VCaP (cell line): ENCODE data around the gene ADK.
"Not testable (repeated sequence)": the region's sequence is repeated elsewhere in the genome, so short reads cannot be mapped to it uniquely, and the experiment has no call there.

Experiments
- H3K27ac ChIP-seq: fragments of 450-650 bp; 2 replicates; pipeline ENCODE4 v1.5.1; 2017
- CTCF ChIP-seq: fragments of 450-650 bp; conservative IDR thresholded peaks from 2 replicates; pipeline ENCODE4 v1.5.1; 2017; ENCODE audit warnings: mild to moderate bottlenecking, moderate library complexity

The ADK gene

GRCh38 chr10:74289951-74290350 lies 138.9 kb downstream of the ADK start:
- no peak for TF ChIP-seq CTCF
- H3K27ac ChIP-seq: no peak overlapping the region

- no peak overlapping the region for H3K27ac ChIP-seq
- TF ChIP-seq CTCF: no peak
These were observed 139.7 kb downstream of the ADK start for GRCh38 chr10:74290708-74291107.

DNA sequence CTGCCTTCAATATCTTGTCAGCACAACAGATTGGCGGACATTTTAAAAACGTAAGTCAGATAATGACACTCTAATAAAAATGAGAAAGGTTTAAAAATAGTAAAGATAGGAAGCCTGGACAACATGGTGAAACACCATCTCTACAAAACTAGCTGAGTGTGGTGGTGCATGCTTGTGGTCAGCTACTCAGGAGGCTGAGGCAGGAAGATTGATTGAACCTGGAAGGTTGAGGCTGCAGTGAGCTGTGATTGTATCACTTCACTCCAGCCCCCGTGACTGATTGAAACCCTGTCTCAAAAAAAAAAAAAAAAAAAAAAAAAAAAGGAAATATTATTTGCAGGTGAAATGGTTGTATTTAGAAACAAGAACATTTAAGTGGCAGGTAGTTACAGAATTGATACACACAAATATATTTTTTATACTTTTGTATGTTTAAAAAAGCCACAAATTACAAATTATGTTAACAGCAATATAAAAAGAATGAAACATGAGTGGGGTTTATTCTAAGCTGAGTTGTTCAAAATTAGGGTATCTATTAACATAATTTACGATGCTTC lies 141.9 kb downstream of the ADK start:
- TF ChIP-seq CTCF: no peak
- no peak overlapping the region for H3K27ac ChIP-seq

DNA sequence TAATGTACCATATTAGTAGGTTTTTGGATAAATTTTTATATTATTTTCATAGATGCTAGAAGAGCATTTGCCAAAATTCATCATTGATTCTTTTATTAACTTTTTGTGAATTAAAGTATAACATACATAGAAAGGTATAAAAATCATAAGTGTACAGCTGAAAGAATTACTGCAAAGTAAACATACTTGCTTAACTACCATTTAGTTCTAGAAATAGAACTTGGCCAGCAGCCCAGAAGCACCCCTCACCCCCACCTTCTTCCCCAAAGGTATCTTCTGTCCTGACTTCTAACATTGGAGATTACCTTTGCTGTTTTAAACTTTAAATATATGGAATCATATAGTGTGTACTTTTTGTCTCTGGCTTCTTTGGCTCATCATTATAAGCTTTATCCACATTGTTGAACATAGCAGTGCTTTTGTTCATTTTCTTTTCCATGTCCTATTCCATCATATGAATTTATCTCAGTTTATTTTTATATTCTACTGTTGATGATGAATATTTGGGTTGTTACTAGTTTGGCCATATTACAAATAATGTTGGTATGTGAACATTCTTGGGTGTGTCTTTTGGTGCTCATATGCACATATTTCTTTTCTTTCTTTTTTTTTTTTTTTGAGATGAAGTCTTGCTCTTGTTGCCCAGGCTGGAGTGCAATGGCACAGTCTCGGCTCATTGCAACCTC lies 142.8 kb downstream of the ADK start:
- no peak for TF ChIP-seq CTCF
- no peak overlapping the region for H3K27ac ChIP-seq

DNA sequence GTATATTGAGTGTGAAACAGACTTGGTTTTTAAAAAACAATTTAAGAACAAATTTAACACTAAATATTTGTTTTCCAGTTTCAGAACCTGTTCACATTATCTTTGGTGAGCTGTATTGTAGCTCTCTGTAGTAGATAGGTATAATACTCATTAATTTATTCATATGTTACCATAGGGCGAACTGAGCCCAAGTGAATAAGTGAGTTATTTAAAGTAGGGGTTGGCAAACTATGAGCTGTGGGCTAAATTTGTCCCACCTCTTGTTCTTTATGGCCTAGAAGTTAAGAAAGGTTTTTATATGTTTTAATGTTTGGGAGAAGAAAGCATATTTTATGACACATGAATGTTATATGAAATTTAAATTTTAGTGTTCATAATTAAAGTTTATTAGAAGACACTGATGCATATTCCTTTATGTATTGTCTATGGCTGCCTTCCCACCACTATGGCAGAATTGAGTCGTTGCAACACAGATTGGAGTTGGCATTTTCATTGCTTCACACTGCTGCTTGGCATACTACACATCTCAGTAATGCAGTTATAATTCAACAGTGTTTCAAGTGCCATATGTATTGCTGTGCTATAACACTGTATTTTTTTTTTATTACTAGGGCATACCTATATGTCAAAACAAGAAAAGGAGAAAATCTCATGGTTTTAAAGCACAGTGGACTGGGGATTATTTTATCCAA lies 146.5 kb downstream of the ADK start:
- no peak for TF ChIP-seq CTCF
- H3K27ac ChIP-seq: no peak overlapping the region

GRCh38 chr10:74300074-74300621 lies 149.1 kb downstream of the ADK start:
- H3K27ac ChIP-seq: not testable (repeated sequence)

- no peak for TF ChIP-seq CTCF
- H3K27ac ChIP-seq: no peak overlapping the region
These were observed 149.6 kb downstream of the ADK start for GRCh38 chr10:74300666-74301065.

- no peak for TF ChIP-seq CTCF
- H3K27ac ChIP-seq: no peak overlapping the region
These were observed 154.7 kb downstream of the ADK start for GRCh38 chr10:74305730-74306129.
